ENCODE data around the gene FCHO2.

- TF ChIP-seq CTCF (IDR thresholded peaks at IDR 0.05; ENCODE audit: insufficient read depth, low read length, poor library complexity, severe bottlenecking): no peak
- no peak for TF ChIP-seq EZH2phosphoT487 (conservative IDR thresholded peaks at IDR 0.05; ENCODE audit: low read length)
These were observed 156.5 kb downstream of the FCHO2 start for GRCh38 chr5:73112359-73112758.

All from SU-DHL-6 (cell line).